Neural progenitor cell (in vitro differentiated cells): ENCODE results near the gene ATG13.

Experiments
- CTCF ChIP-seq: fragments of 200-600 bp; sonication (generic); IDR thresholded peaks from 2 replicates; pipeline ENCODE4 v1.5.1; 2017; ENCODE audit warnings: antibody characterized with exemption, mild to moderate bottlenecking
- EZH2 ChIP-seq: fragments of 200-600 bp; sonication (generic); IDR thresholded peaks from 2 replicates; pipeline ENCODE4 v1.6.1; 2017; ENCODE audit warnings: antibody characterized with exemption, mild to moderate bottlenecking, moderate library complexity

DNA sequence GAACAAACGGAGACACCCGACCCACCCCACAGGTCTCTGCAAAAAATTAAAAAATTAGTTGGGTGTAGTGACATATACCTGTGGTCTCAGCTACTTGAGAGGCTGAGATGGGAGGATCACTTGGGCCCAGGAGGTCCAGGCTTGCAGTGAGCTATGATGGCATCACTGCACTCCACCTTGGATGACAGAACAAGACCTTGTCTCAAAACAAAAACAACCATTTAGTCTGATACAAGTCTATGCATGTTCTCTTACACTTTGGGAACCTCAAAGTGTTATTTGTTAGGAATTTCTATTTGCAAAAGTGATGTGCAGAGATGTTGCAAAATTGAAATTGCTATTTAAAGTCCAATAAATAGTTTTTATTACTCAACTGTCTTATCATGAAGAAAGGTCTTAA, 14.3 kb downstream of the ATG13 start:
- TF ChIP-seq CTCF (no peak), EZH2 (no peak)
